GM18499 (cell line): ENCODE results near the gene PRDM5.

Experiments used
- ATAC-seq: cut with Tn5 transposase; IDR thresholded peaks from one replicate; pipeline ENCODE4 v1.9.1; 2021; ENCODE audit warnings: moderate number of reproducible peaks; ENCODE audit not compliant: insufficient read depth, unreplicated experiment

PRDM5 gene

GRCh38 chr4:120916937-120917336, 5.6 kb downstream of the PRDM5 start:
- no peak for ATAC-seq

GRCh38 chr4:120915336-120915735, 7.2 kb downstream of the PRDM5 start:
- ATAC-seq = no peak

- no peak for ATAC-seq
Measured at GRCh38 chr4:120903419-120903818, 19.1 kb downstream of the PRDM5 start.

- no peak for ATAC-seq
Measured at GRCh38 chr4:120902925-120903324, 19.6 kb downstream of the PRDM5 start.

- no peak for ATAC-seq
Measured at GRCh38 chr4:120901731-120902130, 20.8 kb downstream of the PRDM5 start.

- no peak for ATAC-seq
Measured at GRCh38 chr4:120897981-120898719, 24.4 kb downstream of the PRDM5 start.

- ATAC-seq = no peak
Measured at GRCh38 chr4:120895554-120895953, 27.0 kb downstream of the PRDM5 start.

GRCh38 chr4:120893314-120893713, 29.2 kb downstream of the PRDM5 start:
- ATAC-seq = no peak

GRCh38 chr4:120886191-120886590, 36.3 kb downstream of the PRDM5 start:
- no peak for ATAC-seq

- ATAC-seq = no peak
Measured at GRCh38 chr4:120881846-120882245, 40.7 kb downstream of the PRDM5 start.

- ATAC-seq = no peak
Measured at GRCh38 chr4:120881351-120881750, 41.2 kb downstream of the PRDM5 start.

GRCh38 chr4:120877021-120877420, 45.5 kb downstream of the PRDM5 start:
- ATAC-seq = no peak

- ATAC-seq = no peak
Measured at GRCh38 chr4:120874792-120875774, 47.4 kb downstream of the PRDM5 start.

GRCh38 chr4:120873554-120873953, 49.0 kb downstream of the PRDM5 start:
- ATAC-seq = no peak

GRCh38 chr4:120871173-120871572, 51.4 kb downstream of the PRDM5 start:
- ATAC-seq = no peak

GRCh38 chr4:120870279-120870673, 52.2 kb downstream of the PRDM5 start:
- no peak for ATAC-seq

- no peak for ATAC-seq
Measured at GRCh38 chr4:120869613-120870278, 52.8 kb downstream of the PRDM5 start.

- no peak for ATAC-seq
Measured at GRCh38 chr4:120867506-120867905, 55.0 kb downstream of the PRDM5 start.

- ATAC-seq = no peak
Measured at GRCh38 chr4:120865985-120866384, 56.5 kb downstream of the PRDM5 start.

GRCh38 chr4:120864969-120865368, 57.6 kb downstream of the PRDM5 start:
- no peak for ATAC-seq

- no peak for ATAC-seq
Measured at GRCh38 chr4:120862432-120862831, 60.1 kb downstream of the PRDM5 start.
